ENCODE measurements around the gene CPA5. TPM values are rescaled to one million over a fixed set of nuclear protein-coding genes. Genes with fewer than 3 reads are reported as not detected.

CPA5 gene
- total and polyA plus RNA-seq, 4 experiments from 2014 or later = 12.3 to 23.7 TPM; not detected in 2

DNA sequence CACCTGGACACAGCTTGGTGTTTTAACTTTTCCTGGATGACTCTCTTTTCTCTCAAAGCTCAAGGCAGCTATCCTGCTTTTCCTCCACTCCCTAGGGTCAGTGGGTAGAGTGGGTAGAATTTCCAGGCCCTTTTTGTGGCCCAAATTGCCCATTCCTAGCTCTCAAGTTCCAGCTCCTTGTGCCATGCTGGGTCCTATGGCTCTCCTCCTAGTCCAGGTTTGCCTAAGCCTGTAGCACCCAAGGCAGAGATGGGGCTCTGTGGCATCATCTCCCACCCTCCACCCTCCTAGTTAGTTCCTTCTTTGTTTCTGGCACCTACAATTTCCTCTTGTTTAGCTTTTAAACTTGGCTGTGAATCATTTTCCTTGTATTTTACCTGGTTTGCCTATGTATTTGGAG is 42.0 kb upstream of the CPA5 start:
- Histone ChIP-seq H3K27me3 (ENCODE audit: insufficient read depth, low read length) (no peaks in the 10 kb centered on the region), H3K4me1 (ENCODE audit: insufficient read depth, low read length) (no peaks in the 10 kb centered on the region), H3K36me3 (ENCODE audit: insufficient read depth, low read length) (no peaks in the 10 kb centered on the region), H3K9me3 (ENCODE audit: control insufficient read depth in 1 of 2, low read length in 2 of 2) (no peaks in the 10 kb centered on the region), H3K4me3 (ENCODE audit: low read length in 2 of 2) (no peak overlapping the region), H3K27ac (ENCODE audit: low read depth, low read length) (no peak overlapping the region)
- Mint-ChIP-seq H3K27me3 (peaks cover 5 to 8% of the 10 kb centered on the region in 2 donors), H3K27ac (no peak overlapping the region), H3K4me1 (no peaks in the 10 kb centered on the region), H3K36me3 (no peaks in the 10 kb centered on the region), H3K9me3 (no peaks in the 10 kb centered on the region), H3K4me3 (no peak overlapping the region)
- intact Hi-C loops (cut with micrococcal nuclease) = no loop called here
- no peak for DNase-seq
- POLR2A ChIA-PET (ENCODE audit: partially characterized antibody) = no interaction called here
- CTCF ChIA-PET (ENCODE audit: partially characterized antibody) = no interaction called here

DNA sequence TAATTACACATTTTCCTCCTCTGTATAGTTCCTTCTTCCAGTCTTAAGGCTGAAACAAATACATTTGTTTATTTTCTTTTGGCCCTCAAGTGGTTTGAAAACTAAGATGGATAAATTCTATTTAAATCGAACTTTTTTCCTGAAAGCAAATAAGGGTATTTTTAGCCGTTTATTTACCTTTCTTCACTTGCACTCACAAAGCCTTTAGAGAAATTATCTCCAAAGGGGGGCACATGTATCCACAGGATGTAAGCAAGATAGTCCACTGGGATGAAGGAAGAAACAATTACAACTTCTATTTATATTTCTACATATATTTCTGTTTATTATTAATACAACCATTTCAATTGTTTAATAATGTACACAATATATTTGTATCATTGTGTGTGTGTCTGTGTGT is 41.5 kb upstream of the CPA5 start:
- Mint-ChIP-seq H3K27ac (no peak overlapping the region), H3K36me3 (no peaks in the 10 kb centered on the region), H3K9me3 (no peaks in the 10 kb centered on the region), H3K27me3 (peaks cover 5 to 8% of the 10 kb centered on the region in 2 donors), H3K4me1 (no peaks in the 10 kb centered on the region), H3K4me3 (no peak overlapping the region)
- no peak overlapping the region for H3K27ac ChIP-seq (ENCODE audit: low read depth, low read length)
- H3K36me3 ChIP-seq (ENCODE audit: insufficient read depth, low read length) = no peaks in the 10 kb centered on the region
- no peak for DNase-seq
- no peak overlapping the region for H3K4me3 ChIP-seq (ENCODE audit: low read length in 2 of 2)
- H3K27me3 ChIP-seq (ENCODE audit: insufficient read depth, low read length) = no peaks in the 10 kb centered on the region
- intact Hi-C loops (cut with micrococcal nuclease) = no loop called here
- ChIA-PET POLR2A (ENCODE audit: partially characterized antibody) (no interaction called here), CTCF (ENCODE audit: partially characterized antibody) (interaction anchor here (1.1 kb wide), 1 partner anchor 9 kb away, joined by 4 read pairs; no protein-coding TSS in a partner anchor)
- H3K9me3 ChIP-seq (ENCODE audit: control insufficient read depth in 1 of 2, low read length in 2 of 2) = no peaks in the 10 kb centered on the region
- no peaks in the 10 kb centered on the region for H3K4me1 ChIP-seq (ENCODE audit: insufficient read depth, low read length)

DNA sequence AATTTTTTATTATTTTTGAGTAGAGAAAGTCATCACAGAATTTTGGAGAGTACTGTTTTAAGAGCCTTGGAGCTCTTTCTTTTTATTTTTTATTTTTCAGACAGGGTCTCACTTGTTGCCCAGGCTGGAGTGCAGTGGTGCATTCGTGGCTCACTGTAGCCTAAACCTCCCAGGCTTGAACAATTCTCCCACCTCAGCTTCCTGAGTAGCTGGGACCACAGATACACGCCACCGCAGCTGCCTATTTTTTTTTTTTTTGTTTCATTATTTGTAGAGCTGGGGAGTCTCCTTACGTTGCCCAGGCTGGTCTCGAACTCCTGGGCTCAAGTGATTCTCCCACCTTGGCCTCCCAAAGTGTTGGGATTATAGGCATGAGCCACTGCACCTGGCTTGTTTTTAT is 41.1 kb upstream of the CPA5 start:
- H3K36me3 ChIP-seq (ENCODE audit: insufficient read depth, low read length) = no peaks in the 10 kb centered on the region
- H3K9me3 Mint-ChIP-seq = no peaks in the 10 kb centered on the region
- no peak overlapping the region for H3K4me3 ChIP-seq (ENCODE audit: low read length in 2 of 2)
- H3K27me3 Mint-ChIP-seq = peaks cover 5 to 8% of the 10 kb centered on the region in 2 donors
- no peaks in the 10 kb centered on the region for H3K4me1 Mint-ChIP-seq
- intact Hi-C loops (cut with micrococcal nuclease) = no loop called here
- DNase-seq = no peak
- no peak overlapping the region for H3K4me3 Mint-ChIP-seq
- H3K9me3 ChIP-seq (ENCODE audit: control insufficient read depth in 1 of 2, low read length in 2 of 2) = no peaks in the 10 kb centered on the region
- H3K36me3 Mint-ChIP-seq = no peaks in the 10 kb centered on the region
- H3K27ac Mint-ChIP-seq = no peak overlapping the region
- H3K4me1 ChIP-seq (ENCODE audit: insufficient read depth, low read length) = no peaks in the 10 kb centered on the region
- no peaks in the 10 kb centered on the region for H3K27me3 ChIP-seq (ENCODE audit: insufficient read depth, low read length)
- ChIA-PET POLR2A (ENCODE audit: partially characterized antibody) (no interaction called here), CTCF (ENCODE audit: partially characterized antibody) (interaction anchor here (1.1 kb wide), 1 partner anchor 10 kb away, joined by 4 read pairs; no protein-coding TSS in a partner anchor)
- no peak overlapping the region for H3K27ac ChIP-seq (ENCODE audit: low read depth, low read length)

DNA sequence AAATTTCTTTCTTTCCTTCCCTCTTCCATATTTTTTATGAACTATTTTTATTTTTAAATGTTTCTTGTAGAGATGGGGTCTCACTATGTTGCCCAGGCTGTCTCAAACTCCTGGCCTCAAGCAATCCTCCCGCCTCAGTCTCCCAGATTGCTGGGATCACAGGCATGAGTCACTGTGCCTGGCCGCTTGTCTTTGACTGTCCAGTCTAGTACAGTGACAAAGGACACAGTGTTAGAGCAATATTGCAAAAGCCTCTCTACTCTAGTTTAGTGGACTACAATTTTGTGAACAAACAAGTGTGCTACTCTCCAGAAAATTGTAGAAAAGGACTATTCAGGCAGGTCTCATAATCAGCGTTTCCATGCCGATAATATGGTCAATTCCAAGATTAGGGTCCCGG is 40.6 kb upstream of the CPA5 start:
- Histone ChIP-seq H3K27me3 (ENCODE audit: insufficient read depth, low read length) (no peaks in the 10 kb centered on the region), H3K4me3 (ENCODE audit: low read length in 2 of 2) (no peak overlapping the region), H3K9me3 (ENCODE audit: control insufficient read depth in 1 of 2, low read length in 2 of 2) (no peaks in the 10 kb centered on the region), H3K36me3 (ENCODE audit: insufficient read depth, low read length) (no peaks in the 10 kb centered on the region), H3K27ac (ENCODE audit: low read depth, low read length) (no peak overlapping the region), H3K4me1 (ENCODE audit: insufficient read depth, low read length) (no peaks in the 10 kb centered on the region)
- intact Hi-C loops (cut with micrococcal nuclease) = no loop called here
- H3K4me1 Mint-ChIP-seq = no peaks in the 10 kb centered on the region
- peaks cover 5 to 8% of the 10 kb centered on the region in 2 donors for H3K27me3 Mint-ChIP-seq
- CTCF ChIA-PET (ENCODE audit: partially characterized antibody) = interaction anchor here (1.1 kb wide), 1 partner anchor 10 kb away, joined by 4 read pairs; no protein-coding TSS in a partner anchor
- POLR2A ChIA-PET (ENCODE audit: partially characterized antibody) = no interaction called here
- no peak overlapping the region for H3K27ac Mint-ChIP-seq
- H3K9me3 Mint-ChIP-seq = no peaks in the 10 kb centered on the region
- H3K36me3 Mint-ChIP-seq = no peaks in the 10 kb centered on the region
- no peak overlapping the region for H3K4me3 Mint-ChIP-seq
- no peak for DNase-seq

DNA sequence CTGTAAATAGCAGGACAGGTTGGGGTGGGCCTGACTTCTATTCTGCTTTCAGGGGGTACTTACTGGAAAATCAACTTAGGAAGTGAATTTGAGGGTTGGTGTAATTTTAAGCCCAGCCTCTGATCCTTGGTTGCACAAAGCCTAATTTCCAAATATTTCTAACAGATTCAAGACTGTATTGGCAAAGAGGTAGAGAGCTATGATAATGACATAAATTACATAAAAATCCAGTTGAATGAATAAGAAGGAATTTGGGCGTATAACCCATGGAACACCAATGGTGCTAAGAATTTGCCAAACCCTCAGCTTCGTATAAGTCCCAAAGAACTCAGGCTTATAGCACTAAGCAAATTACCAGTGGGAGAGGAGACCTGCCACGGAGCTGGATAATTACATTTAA is 39.7 kb upstream of the CPA5 start:
- ChIA-PET POLR2A (ENCODE audit: partially characterized antibody) (no interaction called here), CTCF (ENCODE audit: partially characterized antibody) (interaction anchor here (1.0 kb wide), 1 partner anchor 11 kb away, joined by 3 read pairs; no protein-coding TSS in a partner anchor)
- intact Hi-C loops (cut with micrococcal nuclease) = no loop called here
- DNase-seq = no peak
- H3K9me3 ChIP-seq (ENCODE audit: control insufficient read depth in 1 of 2, low read length in 2 of 2) = no peaks in the 10 kb centered on the region
- no peaks in the 10 kb centered on the region for H3K27me3 ChIP-seq (ENCODE audit: insufficient read depth, low read length)
- Mint-ChIP-seq H3K4me3 (no peak overlapping the region), H3K9me3 (no peaks in the 10 kb centered on the region), H3K36me3 (no peaks in the 10 kb centered on the region), H3K4me1 (no peaks in the 10 kb centered on the region), H3K27ac (no peak overlapping the region), H3K27me3 (peaks cover 5 to 8% of the 10 kb centered on the region in 2 donors)
- no peak overlapping the region for H3K4me3 ChIP-seq (ENCODE audit: low read length in 2 of 2)
- H3K36me3 ChIP-seq (ENCODE audit: insufficient read depth, low read length) = no peaks in the 10 kb centered on the region
- H3K27ac ChIP-seq (ENCODE audit: low read depth, low read length) = no peak overlapping the region
- no peaks in the 10 kb centered on the region for H3K4me1 ChIP-seq (ENCODE audit: insufficient read depth, low read length)

DNA sequence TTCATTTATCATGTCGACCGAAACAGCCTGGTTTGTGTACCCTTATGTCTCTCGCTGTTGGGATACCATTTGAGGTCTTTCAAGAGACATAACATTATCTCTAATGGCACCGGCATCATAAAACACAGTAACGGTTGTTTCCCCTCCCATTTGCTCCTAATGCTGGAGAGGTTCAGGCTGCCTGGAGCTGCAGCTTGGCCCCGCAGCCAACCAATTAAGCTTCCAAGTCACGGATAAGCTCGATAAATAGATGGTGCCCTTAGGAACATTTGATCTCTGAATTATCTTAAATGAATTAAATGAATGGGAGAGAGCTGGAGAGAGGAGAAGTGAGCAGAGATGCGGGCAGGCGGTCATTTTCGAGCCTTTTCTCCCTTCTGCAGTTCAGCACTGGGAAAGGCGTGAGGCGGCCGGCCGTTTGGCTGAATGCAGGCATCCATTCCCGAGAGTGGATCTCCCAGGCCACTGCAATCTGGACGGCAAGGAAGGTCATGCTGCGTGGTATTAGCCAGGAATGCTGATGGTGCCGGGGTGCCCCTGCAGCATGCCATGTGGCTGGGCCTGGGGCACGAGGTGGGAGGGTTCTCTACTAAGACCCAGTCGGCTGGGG is 39.1 kb upstream of the CPA5 start:
- Histone ChIP-seq H3K9me3 (ENCODE audit: control insufficient read depth in 1 of 2, low read length in 2 of 2) (no peaks in the 10 kb centered on the region), H3K27ac (ENCODE audit: low read depth, low read length) (no peak overlapping the region), H3K4me1 (ENCODE audit: insufficient read depth, low read length) (no peaks in the 10 kb centered on the region), H3K27me3 (ENCODE audit: insufficient read depth, low read length) (no peaks in the 10 kb centered on the region), H3K36me3 (ENCODE audit: insufficient read depth, low read length) (no peaks in the 10 kb centered on the region), H3K4me3 (ENCODE audit: low read length in 2 of 2) (no peak overlapping the region)
- Mint-ChIP-seq H3K27ac (no peak overlapping the region), H3K36me3 (no peaks in the 10 kb centered on the region), H3K4me1 (no peaks in the 10 kb centered on the region), H3K4me3 (no peak overlapping the region), H3K9me3 (no peaks in the 10 kb centered on the region), H3K27me3 (peaks cover 5 to 10% of the 10 kb centered on the region in 2 donors)
- CTCF ChIA-PET (ENCODE audit: partially characterized antibody) = interaction anchor here (1.0 kb wide), 1 partner anchor 12 kb away, joined by 3 read pairs; no protein-coding TSS in a partner anchor
- intact Hi-C loops (cut with micrococcal nuclease) = no loop called here
- no peak for DNase-seq
- POLR2A ChIA-PET (ENCODE audit: partially characterized antibody) = no interaction called here

DNA sequence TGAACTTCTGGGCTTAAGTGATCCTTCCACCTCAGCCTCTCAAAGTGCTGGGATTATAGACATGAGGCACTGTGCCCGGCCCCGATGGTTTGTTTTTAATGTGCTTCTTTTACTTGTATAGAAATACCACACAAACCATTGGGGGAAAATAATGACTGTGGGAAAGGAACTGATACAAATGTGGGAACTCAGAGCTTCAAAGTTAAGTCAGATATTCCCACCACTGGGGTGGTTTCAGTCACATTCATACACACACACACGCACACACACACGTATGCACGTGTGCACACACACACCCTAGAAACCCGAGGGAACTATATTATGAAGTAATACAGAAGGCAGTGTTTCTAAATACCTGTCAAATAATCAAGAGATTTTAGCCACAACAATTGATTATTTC is 34.6 kb upstream of the CPA5 start:
- Histone ChIP-seq H3K9me3 (ENCODE audit: control insufficient read depth in 1 of 2, low read length in 2 of 2) (no peaks in the 10 kb centered on the region), H3K27me3 (ENCODE audit: insufficient read depth, low read length) (no peaks in the 10 kb centered on the region), H3K27ac (ENCODE audit: low read depth, low read length) (no peak overlapping the region), H3K36me3 (ENCODE audit: insufficient read depth, low read length) (no peaks in the 10 kb centered on the region), H3K4me1 (ENCODE audit: insufficient read depth, low read length) (no peaks in the 10 kb centered on the region), H3K4me3 (ENCODE audit: low read length in 2 of 2) (no peak overlapping the region)
- Mint-ChIP-seq H3K9me3 (no peaks in the 10 kb centered on the region), H3K27me3 (peaks cover 0 to 14% of the 10 kb centered on the region in 2 donors), H3K4me3 (no peak overlapping the region), H3K36me3 (no peaks in the 10 kb centered on the region), H3K4me1 (no peaks in the 10 kb centered on the region), H3K27ac (no peak overlapping the region)
- ChIA-PET POLR2A (ENCODE audit: partially characterized antibody) (no interaction called here), CTCF (ENCODE audit: partially characterized antibody) (no interaction called here)
- intact Hi-C loops (cut with micrococcal nuclease) = no loop called here
- DNase-seq = no peak

Measured in CD4-positive, alpha-beta memory T cell (primary cell).